Loucy (cell line): Measurements from ENCODE around the gene PDIA4.

ENCODE experiments used
- CTCF ChIP-seq: fragments of 200-600 bp; sonication (generic); conservative IDR thresholded peaks from 2 replicates; pipeline ENCODE4 v1.5.1; 2014; ENCODE audit warnings: mild to moderate bottlenecking, antibody characterized with exemption, low read length
- EZH2phosphoT487 ChIP-seq: fragments of 200-600 bp; IDR thresholded peaks from 2 replicates; pipeline ENCODE4 v1.6.1; 2018; ENCODE audit warnings: antibody characterized with exemption, mild to moderate bottlenecking, moderate library complexity, borderline replicate concordance

DNA sequence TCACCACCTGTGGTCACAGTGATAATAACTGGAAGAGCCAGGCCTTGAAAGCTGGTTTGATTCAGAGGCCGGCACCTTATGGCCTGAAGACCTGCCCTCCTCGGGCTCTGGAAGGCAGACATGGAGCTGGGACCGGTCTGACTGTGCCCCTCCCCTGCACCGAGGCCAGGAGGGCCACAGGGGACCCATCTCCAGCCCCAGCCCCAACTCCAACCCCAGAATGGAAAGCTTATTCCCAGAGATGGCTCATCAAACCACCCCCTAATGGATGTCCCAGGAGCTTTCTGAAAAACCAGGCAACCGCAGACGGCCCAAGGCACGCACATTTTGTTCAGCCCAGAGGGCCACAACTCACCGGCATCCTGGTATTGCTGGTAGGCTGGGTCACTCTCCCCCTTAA lies 16.8 kb downstream of the PDIA4 start:
- no peak for TF ChIP-seq CTCF
- TF ChIP-seq EZH2phosphoT487: no peak
